GM23248 (cell line): ENCODE results near the gene KDELR1. TPM values are rescaled to one million over a fixed set of nuclear protein-coding genes. Genes with fewer than 3 reads are reported as not detected.

Source experiments
- DNase-seq: peaks from one replicate; pipeline ENCODE4 v3.0.0-alpha.2; 2015
- H2AFZ ChIP-seq: fragments of 200-600 bp; sonication (generic); 2 replicates; pipeline ENCODE4 v1.6.1; 2016; ENCODE audit warnings: antibody characterized with exemption
- H3F3A ChIP-seq: fragments of 200-600 bp; sonication (generic); 2 replicates; pipeline ENCODE4 v1.6.1; 2016; ENCODE audit warnings: mild to moderate bottlenecking, antibody characterized with exemption, mixed run types; ENCODE audit not compliant: insufficient read depth
- H3K27ac ChIP-seq: fragments of 200-600 bp; sonication (generic); 2 replicates; pipeline ENCODE4 v1.5.1; 2016; ENCODE audit warnings: mild to moderate bottlenecking
- H3K27me3 ChIP-seq: fragments of 200-600 bp; sonication (generic); replicated peaks from 2 replicates; pipeline ENCODE4 v1.6.1; 2016; ENCODE audit warnings: mild to moderate bottlenecking; ENCODE audit not compliant: insufficient read depth
- H3K36me3 ChIP-seq: fragments of 200-600 bp; sonication (generic); 2 replicates; pipeline ENCODE4 v1.6.1; 2016; ENCODE audit warnings: low read depth, mild to moderate bottlenecking
- H3K4me1 ChIP-seq: fragments of 200-600 bp; sonication (generic); 2 replicates; pipeline ENCODE4 v1.6.1; 2016; ENCODE audit warnings: mild to moderate bottlenecking; ENCODE audit not compliant: insufficient read depth
- H3K4me2 ChIP-seq: fragments of 200-600 bp; sonication (generic); one replicate; pipeline ENCODE4 v1.6.1; 2016; ENCODE audit warnings: mild to moderate bottlenecking; ENCODE audit not compliant: unreplicated experiment
- H3K4me3 ChIP-seq: fragments of 200-600 bp; sonication (generic); 2 replicates; pipeline ENCODE4 v1.5.1; 2016; ENCODE audit warnings: mild to moderate bottlenecking
- H3K79me2 ChIP-seq: fragments of 200-600 bp; sonication (generic); 2 replicates; pipeline ENCODE4 v1.6.1; 2016; ENCODE audit warnings: mild to moderate bottlenecking; ENCODE audit not compliant: insufficient read depth
- H3K9ac ChIP-seq: fragments of 200-600 bp; sonication (generic); 2 replicates; pipeline ENCODE4 v1.6.1; 2016; ENCODE audit warnings: mild to moderate bottlenecking
- H3K9me2 ChIP-seq: fragments of 200-600 bp; sonication (generic); 2 replicates; pipeline ENCODE4 v1.6.1; 2016; ENCODE audit warnings: mixed run types, mild to moderate bottlenecking, moderate library complexity; ENCODE audit not compliant: insufficient read depth
- H3K9me3 ChIP-seq: fragments of 200-600 bp; sonication (generic); one replicate; pipeline ENCODE4 v1.6.1; 2017; ENCODE audit warnings: low read depth
- H4K20me1 ChIP-seq: fragments of 200-600 bp; sonication (generic); 2 replicates; pipeline ENCODE4 v1.6.0; 2016; ENCODE audit not compliant: insufficient read depth
- EZH2 ChIP-seq: fragments of 200-600 bp; sonication (generic); IDR thresholded peaks from 2 replicates; pipeline ENCODE4 v1.6.1; 2018; ENCODE audit warnings: antibody characterized with exemption, mild to moderate bottlenecking; ENCODE audit not compliant: insufficient read depth, poor library complexity, severe bottlenecking
- EZH2phosphoT487 ChIP-seq: fragments of 200-600 bp; sonication (generic); IDR thresholded peaks from 2 replicates; pipeline ENCODE4 v1.6.1; 2018; ENCODE audit warnings: antibody characterized with exemption, moderate library complexity, mild to moderate bottlenecking, low read depth; ENCODE audit not compliant: insufficient read depth
- WGBS, 2 experiments: methylation state at CpG; one replicate each; pipeline ENCODE4 v1.1.6; 2015 to 2017; ENCODE audit warnings: low lambda C conversion rate in 2 of 2, low coverage in 1 of 2; ENCODE audit errors: missing lambda C conversion rate in 2 of 2; 5-methylcytosine and 5-hydroxymethylcytosine counted together
- in situ Hi-C: fragments of 300-500 bp; cut with MboI; formaldehyde crosslinking; loops from 2 replicates; pipeline ENCODE4 v1.15.0; 2020
- polyA plus RNA-seq: library from polyadenylated mRNA; unstranded; fragments of >200 nt; fragmentation: Nextera tagmentation; extraction: Ambion mirVana; gene quantifications from 2 replicates; pipeline ENCODE4 v1.2.1, GENCODE V29; 2016
- total RNA-seq: library from RNA; depleted of rRNA; stranded (reverse); fragments of >200 nt; shearing (Covaris generic); gene quantifications from 2 replicates; pipeline ENCODE4 v1.2.3, GENCODE V29; 2014

The KDELR1 gene
- total and polyA plus RNA-seq, 2 experiments from 2014 or later, result 170 to 231 TPM

DNA sequence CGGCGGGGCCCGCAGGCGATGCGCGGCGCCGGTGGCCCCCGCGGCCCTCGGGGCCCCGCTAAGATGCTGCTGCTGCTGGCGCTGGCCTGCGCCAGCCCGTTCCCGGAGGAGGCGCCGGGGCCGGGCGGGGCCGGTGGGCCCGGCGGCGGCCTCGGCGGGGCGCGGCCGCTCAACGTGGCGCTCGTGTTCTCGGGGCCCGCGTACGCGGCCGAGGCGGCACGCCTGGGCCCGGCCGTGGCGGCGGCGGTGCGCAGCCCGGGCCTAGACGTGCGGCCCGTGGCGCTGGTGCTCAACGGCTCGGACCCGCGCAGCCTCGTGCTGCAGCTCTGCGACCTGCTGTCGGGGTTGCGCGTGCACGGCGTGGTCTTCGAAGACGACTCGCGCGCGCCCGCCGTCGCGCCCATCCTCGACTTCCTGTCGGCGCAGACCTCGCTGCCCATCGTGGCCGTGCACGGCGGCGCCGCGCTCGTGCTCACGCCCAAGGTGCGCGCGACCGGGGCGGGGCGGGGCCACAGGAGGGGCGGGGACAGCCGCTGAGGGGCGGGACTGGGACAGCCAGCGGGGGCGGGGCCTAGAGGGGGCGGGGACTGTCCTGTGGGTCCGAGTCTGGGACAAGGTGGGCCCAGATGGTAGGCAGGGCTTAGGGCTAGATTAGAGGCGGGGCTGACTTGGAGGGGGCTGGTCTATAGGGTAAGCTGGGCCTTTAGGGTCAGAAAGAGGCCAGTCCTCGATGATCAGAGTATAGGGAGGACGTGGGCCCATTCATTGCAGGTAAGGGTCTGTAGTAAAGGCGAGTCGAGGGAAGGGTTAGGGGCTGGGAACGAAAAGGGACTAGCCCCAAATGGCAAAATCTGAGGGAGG, 7.3 kb upstream of the KDELR1 start:
- no peaks in the 10 kb centered on the region for H3K9me2 ChIP-seq
- no peaks in the 10 kb centered on the region for H3K79me2 ChIP-seq
- H4K20me1 ChIP-seq, result no peaks in the 10 kb centered on the region
- peaks cover 3% of the 10 kb centered on the region; the same call in 1 of the 2 replicates for H3K27me3 ChIP-seq
- WGBS, 2 experiments, result 8 to 12% methylated on average over 45 to 92 of the region's 104 CpGs
- peak overlapping the region; percentile 91 for H3K27ac ChIP-seq
- TF ChIP-seq EZH2, result no peak
- no peak for TF ChIP-seq EZH2phosphoT487
- in situ Hi-C loops, result no loop called here
- peaks cover 19% of the 10 kb centered on the region for H3F3A ChIP-seq
- no peaks in the 10 kb centered on the region for H3K36me3 ChIP-seq
- H3K9ac ChIP-seq, result peak overlapping the region; percentile 99
- peak overlapping the region; percentile 98 for H3K4me2 ChIP-seq
- H3K9me3 ChIP-seq, result no peaks in the 10 kb centered on the region
- H3K4me3 ChIP-seq, result peak overlapping the region; percentile 92
- peak overlapping the region; percentile 90 for H2AFZ ChIP-seq
- peaks cover 11% of the 10 kb centered on the region for H3K4me1 ChIP-seq
- peak; percentile 93 for DNase-seq

DNA sequence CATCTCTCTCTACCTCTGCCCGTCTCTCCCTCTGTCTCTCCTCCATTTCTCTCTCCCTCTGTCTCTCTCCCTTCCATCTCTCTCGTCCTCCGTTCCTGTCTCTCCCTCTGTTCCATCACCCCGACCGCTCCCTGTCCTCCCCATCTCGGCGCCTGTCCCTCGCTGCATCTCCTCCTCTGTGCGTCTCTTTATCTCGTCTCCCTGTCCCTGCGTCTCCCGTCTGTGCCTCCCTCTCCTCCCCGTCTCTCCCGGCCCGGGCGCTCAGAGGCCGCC, 6.7 kb upstream of the KDELR1 start:
- Histone ChIP-seq H3K27ac (peak overlapping the region; percentile 91), H3K36me3 (no peaks in the 10 kb centered on the region), H3K4me3 (peak overlapping the region; percentile 92), H3K4me2 (peak overlapping the region; percentile 98), H3F3A (peaks cover 19% of the 10 kb centered on the region), H3K9me3 (no peaks in the 10 kb centered on the region), H3K4me1 (peaks cover 11% of the 10 kb centered on the region), H3K79me2 (no peaks in the 10 kb centered on the region), H3K27me3 (peaks cover 3% of the 10 kb centered on the region; the same call in 1 of the 2 replicates), H4K20me1 (no peaks in the 10 kb centered on the region), H2AFZ (peak overlapping the region; percentile 90), H3K9ac (peak overlapping the region; percentile 99), H3K9me2 (no peaks in the 10 kb centered on the region)
- no peak for TF ChIP-seq EZH2phosphoT487
- TF ChIP-seq EZH2, result no peak
- DNase-seq, result no peak
- WGBS, 2 experiments, result 3 to 4% methylated on average over 16 to 17 of the region's 17 CpGs
- in situ Hi-C loops, result no loop called here

GRCh38 chr19:48397263-48398101, 6.1 kb upstream of the KDELR1 start:
- H3K4me3 ChIP-seq, result peak overlapping the region; percentile 92

DNA sequence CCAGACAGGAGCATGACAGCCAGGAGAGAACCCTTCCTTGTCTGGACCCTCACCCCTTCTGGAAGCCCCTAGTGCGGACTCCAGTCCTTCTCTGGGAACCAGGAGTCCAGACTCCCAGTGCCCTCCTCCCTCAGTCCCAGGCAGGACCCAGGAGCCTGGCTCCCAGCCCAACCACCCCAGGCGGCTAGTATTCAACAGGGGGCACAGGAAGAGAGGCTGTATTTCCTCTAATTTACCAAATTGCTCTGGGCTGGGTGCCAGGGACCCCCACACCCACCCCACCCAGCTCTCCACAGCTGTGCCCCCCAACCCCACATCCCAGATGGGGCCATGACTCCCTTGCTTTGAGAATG, 5.4 kb upstream of the KDELR1 start:
- in situ Hi-C loops, result no loop called here
- peak overlapping the region; percentile 98 for H3K4me2 ChIP-seq
- H3K9ac ChIP-seq, result peak overlapping the region; percentile 99; the same call in 1 of the 2 replicates

More at GRCh38 chr19:48397263-48398101, 6.1 kb upstream of the KDELR1 start:
- H3K9ac ChIP-seq, result peak overlapping the region; percentile 99
- WGBS, 2 experiments, result 29 to 39% methylated on average over 19 to 22 of the region's 22 CpGs
- no peaks in the 10 kb centered on the region for H4K20me1 ChIP-seq
- H3K27me3 ChIP-seq, result peaks cover 3% of the 10 kb centered on the region; the same call in 1 of the 2 replicates
- H3K4me1 ChIP-seq, result peaks cover 11% of the 10 kb centered on the region
- H3K9me2 ChIP-seq, result no peaks in the 10 kb centered on the region
- H3K79me2 ChIP-seq, result no peaks in the 10 kb centered on the region
- H3K27ac ChIP-seq, result peak overlapping the region; percentile 91
- peak overlapping the region; percentile 98 for H3K4me2 ChIP-seq
- no peaks in the 10 kb centered on the region for H3K36me3 ChIP-seq
- peak overlapping the region; percentile 90 for H2AFZ ChIP-seq
- no peaks in the 10 kb centered on the region for H3K9me3 ChIP-seq
- peaks cover 19% of the 10 kb centered on the region for H3F3A ChIP-seq
- TF ChIP-seq EZH2phosphoT487, result no peak
- TF ChIP-seq EZH2, result no peak
- peak; percentile 45 for DNase-seq
- in situ Hi-C loops, result no loop called here

More for the DNA sequence above, 5.4 kb upstream of the KDELR1 start:
- Histone ChIP-seq H3K27ac (no peak overlapping the region), H3K36me3 (no peaks in the 10 kb centered on the region), H4K20me1 (no peaks in the 10 kb centered on the region), H3K27me3 (peaks cover 3% of the 10 kb centered on the region; the same call in 1 of the 2 replicates), H3K79me2 (no peaks in the 10 kb centered on the region), H3F3A (peaks cover 19% of the 10 kb centered on the region), H3K9me3 (no peaks in the 10 kb centered on the region), H3K4me3 (peak overlapping the region; percentile 92; the same call in 1 of the 2 replicates), H3K4me1 (peaks cover 11% of the 10 kb centered on the region), H2AFZ (no peak overlapping the region), H3K9me2 (no peaks in the 10 kb centered on the region)
- no peak for TF ChIP-seq EZH2phosphoT487
- no peak for TF ChIP-seq EZH2
- 70 to 87% methylated on average over 2 of the region's 2 CpGs for WGBS, 2 experiments
- DNase-seq, result no peak
